T-cell (primary cell): Measurements from ENCODE around the gene TMEM131L. TPM values are rescaled to one million over a fixed set of nuclear protein-coding genes. Genes with fewer than 3 reads are reported as not detected.

Experiments
- ATAC-seq, 4 experiments: fragments of 200-7000 bp in 3 of 4; fragments of 150-1000 bp in 1 of 4; cut with Tn5 transposase; replicated peaks in 1 of 4; 1 replicate in 3 of 4; 2 replicates in 1 of 4; pipeline ENCODE4 v1.10.0; 2021; ENCODE audit warnings: moderate library complexity in 3 of 4, mild to moderate bottlenecking in 2 of 4, moderate number of reproducible peaks in 1 of 4
- CTCF ChIA-PET, 2 donors: fragments of 300-600 bp; sonication (Branson Sonifier 250); formaldehyde crosslinking; loops; one replicate each; lab custom pipeline; 2022; ENCODE audit warnings: antibody characterized with exemption in 2 of 2; lab: Charles Lee
- POLR2A ChIA-PET, 2 donors: fragments of 300-600 bp; sonication (Branson Sonifier 250); formaldehyde crosslinking; loops; one replicate each; lab custom pipeline; 2022; ENCODE audit warnings: antibody characterized with exemption in 2 of 2; lab: Charles Lee
- DNase-seq, 35 experiments: peaks; one replicate each; pipeline versions ENCODE4 v3.0.0 to v3.0.0-alpha.2; 2013 to 2023
- H3K27ac ChIP-seq: one replicate; pipeline ENCODE4 v1.5.1; 2013; ENCODE audit warnings: low read length
- H3K27me3 ChIP-seq, 2 experiments: replicated peaks in 1 of 2; 1 replicate in 1 of 2; 2 replicates in 1 of 2; pipeline versions ENCODE4 v1.6.1 to v1.7.0; 2013; ENCODE audit warnings: low read length in 1 of 2, mixed read lengths in 1 of 2; ENCODE audit not compliant: control insufficient read depth in 2 of 2, insufficient read depth in 2 of 2; ENCODE audit errors: extremely low read depth in 1 of 2
- H3K36me3 ChIP-seq, 2 donors: 1 replicate in 1 of 2; 2 replicates in 1 of 2; pipeline versions ENCODE4 v1.6.1 to v1.7.0; 2013; ENCODE audit warnings: low read length in 1 of 2; ENCODE audit not compliant: control insufficient read depth in 2 of 2, insufficient read depth in 1 of 2; ENCODE audit errors: extremely low read depth in 1 of 2
- H3K4me1 ChIP-seq, 2 experiments: 1 replicate in 1 of 2; 2 replicates in 1 of 2; pipeline versions ENCODE4 v1.6.1 to v1.7.0; 2013; ENCODE audit warnings: low read length in 2 of 2, mixed read lengths in 1 of 2; ENCODE audit not compliant: insufficient read depth in 2 of 2, control insufficient read depth in 1 of 2; ENCODE audit errors: extremely low read depth in 1 of 2
- H3K4me3 ChIP-seq, 2 donors: 1 replicate in 1 of 2; 2 replicates in 1 of 2; pipeline versions ENCODE4 v1.5.1 to v1.7.0; 2013; ENCODE audit warnings: mild to moderate bottlenecking in 2 of 2, low read length in 1 of 2, moderate library complexity in 1 of 2; ENCODE audit not compliant: control insufficient read depth in 1 of 2; ENCODE audit errors: extremely low read depth in 1 of 2
- H3K9me3 ChIP-seq: 2 replicates; pipeline ENCODE4 v1.7.0; 2013
- H3K27ac Mint-ChIP-seq, 2 donors: one replicate each; pipeline ENCODE4 v1.8.0; 2020 to 2021; ENCODE audit warnings: mild to moderate bottlenecking in 2 of 2, mixed read lengths in 2 of 2
- H3K27me3 Mint-ChIP-seq, 2 donors: one replicate each; pipeline ENCODE4 v1.8.0; 2021 to 2022; ENCODE audit warnings: mixed read lengths in 2 of 2
- H3K36me3 Mint-ChIP-seq: one replicate; pipeline ENCODE4 v1.8.0; 2021; ENCODE audit warnings: mixed read lengths
- H3K4me1 Mint-ChIP-seq, 3 donors: one replicate each; pipeline ENCODE4 v1.8.0; 2020 to 2022; ENCODE audit warnings: mixed read lengths in 3 of 3, mild to moderate bottlenecking in 1 of 3
- H3K4me3 Mint-ChIP-seq, 3 donors: one replicate each; pipeline ENCODE4 v1.8.0; 2020 to 2022; ENCODE audit warnings: mild to moderate bottlenecking in 3 of 3, mixed read lengths in 3 of 3, moderate library complexity in 3 of 3
- H3K9me3 Mint-ChIP-seq, 3 donors: one replicate each; pipeline ENCODE4 v1.8.0; 2020 to 2022; ENCODE audit warnings: mixed read lengths in 3 of 3
- WGBS: methylation state at CpG from one replicate; pipeline ENCODE4 v1.1.5; 2013; ENCODE audit warnings: missing lambda C conversion rate; ENCODE audit not compliant: insufficient coverage; 5-methylcytosine and 5-hydroxymethylcytosine counted together
- total RNA-seq, 35 experiments: library from RNA in 6 of 35; stranded (reverse) in 6 of 35; fragments of 120-200 nt in 1 of 35; gene quantifications; one replicate each; pipeline versions ENCODE4 v1.2.1 to v1.2.4 and lab custom pipeline; 2013 to 2026

Gene TMEM131L
- total RNA-seq, 5 donors from 2014 or later (not counting 1 experiment from before 2014, with no cell fraction given), result 60.7 to 115 (median 72.6) TPM

DNA sequence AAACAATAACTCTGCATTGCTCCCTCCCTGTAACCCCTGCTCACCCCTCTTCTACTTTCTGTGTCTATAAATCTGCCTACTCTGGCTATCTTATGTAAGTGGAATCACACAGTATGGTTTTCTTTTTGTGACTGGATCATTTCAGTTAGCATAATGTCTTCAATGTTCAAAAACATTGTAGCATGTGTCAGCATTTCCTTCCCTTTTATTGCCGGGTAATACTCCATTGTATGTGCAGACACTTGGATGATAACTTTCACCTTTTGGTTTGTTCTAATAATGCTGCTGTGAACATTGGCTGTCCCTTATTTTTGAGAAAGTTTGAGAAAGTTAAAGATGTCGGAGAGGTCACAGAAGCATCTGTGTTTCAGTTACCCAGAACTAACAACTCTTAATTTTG lies 157.3 kb downstream of the TMEM131L start:
- no peaks in the 10 kb centered on the region for H3K4me1 ChIP-seq
- H3K27ac Mint-ChIP-seq, result peak overlapping the region; percentile 50 to 74
- no peaks in the 10 kb centered on the region for H3K27me3 ChIP-seq
- H3K4me3 Mint-ChIP-seq, result no peak overlapping the region
- peaks cover 0 to 6% (median 6%) of the 10 kb centered on the region in 3 donors for H3K4me1 Mint-ChIP-seq
- no CpG with 5 or more reads among the region's 2 CpGs for WGBS
- DNase-seq, result no peak
- ChIA-PET CTCF (no interaction called here), POLR2A (no interaction called here)
- no peak overlapping the region for H3K4me3 ChIP-seq
- no peak overlapping the region for H3K27ac ChIP-seq
- ATAC-seq, result no peak
- no peaks in the 10 kb centered on the region for H3K9me3 Mint-ChIP-seq
- H3K36me3 Mint-ChIP-seq, result peaks cover 73% of the 10 kb centered on the region
- no peaks in the 10 kb centered on the region for H3K9me3 ChIP-seq
- peaks cover 31 to 97% of the 10 kb centered on the region in 2 donors for H3K36me3 ChIP-seq
- H3K27me3 Mint-ChIP-seq, result no peaks in the 10 kb centered on the region

DNA sequence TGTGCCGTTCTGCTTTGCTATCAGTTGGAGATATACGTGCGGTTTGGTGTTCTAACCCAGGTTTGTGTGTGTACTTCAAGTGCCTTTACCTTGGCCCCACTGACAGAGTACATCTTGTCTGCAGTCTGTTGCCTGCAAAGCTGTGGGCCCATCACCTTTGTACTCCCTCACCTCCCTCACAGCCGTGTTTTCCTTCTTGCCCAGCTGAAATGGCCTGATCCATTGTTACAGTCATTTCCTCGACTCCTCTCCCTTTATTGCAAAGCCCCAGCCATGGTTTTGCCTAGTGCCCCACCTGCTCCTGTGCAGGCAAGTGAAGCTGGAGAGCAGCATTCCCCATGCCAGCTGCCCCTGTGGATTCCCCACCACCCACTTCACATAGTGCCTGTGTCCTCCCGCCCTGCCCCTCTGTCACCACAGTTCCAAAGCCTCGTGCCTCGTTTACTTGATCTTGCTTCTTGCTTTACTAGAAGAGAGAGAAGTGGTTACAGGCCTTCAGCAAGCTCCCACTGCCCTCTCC lies 162.7 kb downstream of the TMEM131L start:
- Histone ChIP-seq H3K27me3 (no peaks in the 10 kb centered on the region), H3K4me1 (no peaks in the 10 kb centered on the region), H3K4me3 (no peak overlapping the region), H3K36me3 (peaks cover 24 to 93% of the 10 kb centered on the region in 2 donors), H3K9me3 (no peaks in the 10 kb centered on the region), H3K27ac (no peak overlapping the region)
- Mint-ChIP-seq H3K4me3 (no peak overlapping the region), H3K27ac (peak overlapping the region; percentile 29 to 71), H3K36me3 (peaks cover 76% of the 10 kb centered on the region), H3K27me3 (no peaks in the 10 kb centered on the region), H3K4me1 (no peaks in the 10 kb centered on the region), H3K9me3 (no peaks in the 10 kb centered on the region)
- WGBS, result 95% methylated on average over 7 of the region's 8 CpGs
- no peak for DNase-seq
- ChIA-PET POLR2A (no interaction called here), CTCF (no interaction called here)
- no peak for ATAC-seq

DNA sequence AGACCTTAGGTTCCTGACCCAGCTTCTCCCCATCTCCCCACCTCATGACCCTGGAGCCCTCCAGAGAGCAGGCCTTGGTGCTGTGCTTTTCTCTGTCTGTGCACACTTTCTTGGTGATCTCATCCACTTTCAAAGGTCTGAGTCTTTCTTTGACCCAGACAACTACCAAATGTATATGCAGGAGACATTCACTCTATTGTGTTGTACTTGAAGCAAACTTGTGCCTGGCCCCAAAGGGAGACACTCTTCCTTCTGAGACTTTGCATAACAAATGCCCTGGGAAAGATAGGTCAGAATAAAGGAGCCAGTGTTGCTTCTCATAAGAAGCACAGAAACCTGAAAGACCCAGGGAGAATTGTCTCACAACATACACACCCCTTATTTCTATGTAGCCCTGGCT lies 163.6 kb downstream of the TMEM131L start:
- H3K27me3 ChIP-seq, result no peaks in the 10 kb centered on the region
- peaks cover 80% of the 10 kb centered on the region for H3K36me3 Mint-ChIP-seq
- H3K4me3 ChIP-seq, result no peak overlapping the region
- H3K9me3 ChIP-seq, result no peaks in the 10 kb centered on the region
- no peak overlapping the region for H3K27ac ChIP-seq
- H3K4me1 Mint-ChIP-seq, result no peaks in the 10 kb centered on the region
- no peaks in the 10 kb centered on the region for H3K9me3 Mint-ChIP-seq
- ChIA-PET POLR2A (no interaction called here), CTCF (no interaction called here)
- peaks cover 22 to 95% of the 10 kb centered on the region in 2 donors for H3K36me3 ChIP-seq
- no peaks in the 10 kb centered on the region for H3K4me1 ChIP-seq
- DNase-seq (no peak), ATAC-seq (no peak)
- no peak overlapping the region for H3K4me3 Mint-ChIP-seq
- H3K27me3 Mint-ChIP-seq, result no peaks in the 10 kb centered on the region
- H3K27ac Mint-ChIP-seq, result peak overlapping the region; percentile 12 to 50

DNA sequence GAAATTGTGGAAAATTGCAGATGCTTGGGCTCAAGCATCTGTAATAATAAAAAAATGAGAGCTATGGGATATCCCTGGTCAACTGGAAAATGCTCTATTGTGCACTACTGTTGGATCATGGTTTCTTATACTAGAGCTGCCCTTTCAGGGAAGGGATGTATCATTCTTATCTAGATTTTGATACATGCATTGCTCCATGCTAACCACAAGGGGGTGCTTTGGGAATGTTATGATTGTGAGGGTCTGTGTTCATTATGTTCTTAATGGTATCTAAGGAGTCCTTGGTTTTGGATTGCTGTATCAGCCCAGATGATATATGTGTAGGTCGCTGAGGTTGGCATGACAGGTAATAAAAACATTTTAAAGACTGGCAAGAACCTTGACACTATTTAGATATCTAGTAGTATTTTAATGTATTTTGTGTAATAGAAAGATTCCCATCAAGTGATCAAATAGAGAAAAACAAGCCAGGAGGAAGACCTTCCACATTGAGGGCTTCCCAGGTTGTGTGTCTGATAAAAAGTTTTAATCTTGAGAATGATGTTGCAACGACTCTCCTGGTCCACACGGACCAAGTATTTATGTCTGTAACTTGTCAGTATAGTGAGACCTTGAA lies 168.7 kb downstream of the TMEM131L start:
- no peaks in the 10 kb centered on the region for H3K9me3 ChIP-seq
- ChIA-PET POLR2A (no interaction called here), CTCF (interaction anchor here (0.6 to 2.0 kb wide), 11 partner anchors 8 to 290 kb away, joined by 3 to 13 read pairs (median 3); partner anchors contain the start of gene MND1 (in 1 of the 2))
- Mint-ChIP-seq H3K27me3 (no peaks in the 10 kb centered on the region), H3K9me3 (no peaks in the 10 kb centered on the region), H3K4me3 (no peak overlapping the region), H3K27ac (peak overlapping the region in 1 of 2 donors; percentile 34), H3K36me3 (peaks cover 65% of the 10 kb centered on the region), H3K4me1 (peaks cover 0 to 4% (median 0%) of the 10 kb centered on the region in 3 donors)
- DNase-seq (peak in 1 of 35 experiments; percentile 44), ATAC-seq (peak in 2 of 4 experiments; percentile 41 to 44)
- no peaks in the 10 kb centered on the region for H3K4me1 ChIP-seq
- WGBS, result no CpG with 5 or more reads among the region's 3 CpGs
- H3K27ac ChIP-seq, result no peak overlapping the region
- H3K4me3 ChIP-seq, result no peak overlapping the region
- H3K27me3 ChIP-seq, result no peaks in the 10 kb centered on the region
- H3K36me3 ChIP-seq, result peaks cover 11 to 73% of the 10 kb centered on the region in 2 donors

DNA sequence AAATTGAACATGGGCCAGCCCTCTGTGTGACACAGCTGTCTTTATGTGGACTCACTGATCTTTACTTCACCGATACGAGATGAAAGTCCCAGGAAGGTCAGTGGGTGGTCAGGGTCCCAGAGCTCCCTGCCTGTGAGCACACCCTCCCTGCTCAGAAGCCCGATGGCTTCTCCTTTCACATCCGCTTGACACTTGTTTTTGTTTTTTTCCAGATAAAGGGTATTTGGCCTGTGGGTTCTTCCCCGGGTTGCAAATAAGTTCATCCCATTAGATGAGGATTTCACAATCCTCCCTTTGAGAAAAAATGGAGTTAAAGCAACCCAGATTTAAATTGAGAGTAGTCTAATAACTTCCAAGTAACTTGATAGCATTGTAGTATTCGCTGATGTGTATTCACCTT lies 169.7 kb downstream of the TMEM131L start:
- Mint-ChIP-seq H3K9me3 (no peaks in the 10 kb centered on the region), H3K27ac (no peak overlapping the region), H3K36me3 (peaks cover 55% of the 10 kb centered on the region), H3K4me3 (no peak overlapping the region), H3K27me3 (no peaks in the 10 kb centered on the region), H3K4me1 (peaks cover 0 to 4% (median 0%) of the 10 kb centered on the region in 3 donors)
- POLR2A ChIA-PET, result interaction anchor here in 1 of 2 donors (0.7 kb wide), 1 partner anchor 16 kb away, joined by 4 read pairs; no protein-coding TSS in a partner anchor
- WGBS, result 100% methylated on average over 2 of the region's 6 CpGs
- H3K36me3 ChIP-seq, result peaks cover 11 to 63% of the 10 kb centered on the region in 2 donors
- CTCF ChIA-PET, result interaction anchor here (1.1 to 2.0 kb wide), 5 partner anchors 7 to 115 kb away, joined by 3 to 12 read pairs (median 3); no protein-coding TSS in a partner anchor
- no peaks in the 10 kb centered on the region for H3K4me1 ChIP-seq
- H3K4me3 ChIP-seq, result no peak overlapping the region
- no peak overlapping the region for H3K27ac ChIP-seq
- ATAC-seq, result no peak
- no peaks in the 10 kb centered on the region for H3K27me3 ChIP-seq
- no peak for DNase-seq
- H3K9me3 ChIP-seq, result no peaks in the 10 kb centered on the region

DNA sequence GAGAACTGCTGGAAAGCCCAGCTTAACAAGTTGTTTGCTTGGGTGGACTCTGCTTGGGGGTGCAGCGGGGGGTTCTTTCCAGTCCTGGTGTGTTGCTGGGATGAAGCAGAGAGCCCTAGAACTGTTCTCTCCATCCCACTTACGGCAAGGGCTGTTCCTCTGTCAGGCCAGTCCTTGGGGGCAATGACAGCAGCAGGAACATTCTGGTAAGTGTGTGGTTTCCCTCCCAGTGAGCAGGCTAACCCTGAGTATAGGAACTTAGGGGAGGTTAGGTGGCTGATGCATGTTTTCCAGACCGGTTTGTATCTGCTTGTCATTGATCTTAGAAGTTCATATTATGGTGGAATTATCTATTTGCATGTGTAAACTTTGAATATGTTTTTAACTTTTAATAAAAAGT lies 171.0 kb downstream of the TMEM131L start:
- H3K27me3 ChIP-seq, result no peaks in the 10 kb centered on the region
- 80% methylated on average over 1 of the region's 3 CpGs for WGBS
- POLR2A ChIA-PET, result interaction anchor here in 1 of 2 donors (0.5 kb wide), 1 partner anchor 17 kb away, joined by 3 read pairs; no protein-coding TSS in a partner anchor
- H3K27ac ChIP-seq, result no peak overlapping the region
- ATAC-seq, result no peak
- no peak overlapping the region for H3K4me3 ChIP-seq
- H3K27me3 Mint-ChIP-seq, result no peaks in the 10 kb centered on the region
- peaks cover 7 to 50% of the 10 kb centered on the region in 2 donors for H3K36me3 ChIP-seq
- no peak overlapping the region for H3K27ac Mint-ChIP-seq
- no peak for DNase-seq
- H3K4me1 ChIP-seq, result no peaks in the 10 kb centered on the region
- H3K9me3 ChIP-seq, result no peaks in the 10 kb centered on the region
- H3K36me3 Mint-ChIP-seq, result peaks cover 49% of the 10 kb centered on the region
- H3K4me1 Mint-ChIP-seq, result peaks cover 0 to 7% (median 0%) of the 10 kb centered on the region in 3 donors
- no peak overlapping the region for H3K4me3 Mint-ChIP-seq
- H3K9me3 Mint-ChIP-seq, result no peaks in the 10 kb centered on the region
- CTCF ChIA-PET, result no interaction called here
